Heart right ventricle (tissue), 16 donors: ENCODE results near the gene LRRC71. TPM values are rescaled to one million over a fixed set of nuclear protein-coding genes. Genes with fewer than 3 reads are reported as not detected.

Experiments used
- ATAC-seq, 8 donors: fragments of 200-7000 bp; cut with Tn5 transposase; one replicate each; pipeline ENCODE4 v1.9.1; 2020; ENCODE audit warnings: mild to moderate bottlenecking in 8 of 8, moderate library complexity in 8 of 8, moderate number of reproducible peaks in 1 of 8
- DNase-seq, 2 donors: peaks; one replicate each; pipeline ENCODE4 v3.0.0-alpha.2; 2020
- H3K27ac ChIP-seq, 10 donors: fragments of 200-600 bp; sonication (generic) in 2 of 10; one replicate each; pipeline versions ENCODE4 v1.5.0 to v1.8.0; 2020 to 2022; ENCODE audit warnings: mild to moderate bottlenecking in 3 of 10
- H3K27me3 ChIP-seq, 7 donors: fragments of 200-600 bp; one replicate each; pipeline ENCODE4 v1.8.0; 2021 to 2022; ENCODE audit warnings: mild to moderate bottlenecking in 2 of 7
- H3K36me3 ChIP-seq, 9 donors: fragments of 200-600 bp; sonication (generic) in 1 of 9; one replicate each; pipeline versions ENCODE4 v1.5.0 to v1.8.0; 2020 to 2022; ENCODE audit warnings: mild to moderate bottlenecking in 2 of 9
- H3K4me1 ChIP-seq, 9 donors: fragments of 200-600 bp; sonication (generic) in 1 of 9; one replicate each; pipeline versions ENCODE4 v1.5.0 to v1.8.0; 2020 to 2022; ENCODE audit warnings: mild to moderate bottlenecking in 4 of 9
- H3K4me3 ChIP-seq, 10 donors: fragments of 200-600 bp; sonication (generic) in 2 of 10; one replicate each; pipeline versions ENCODE4 v1.5.0 to v1.8.0; 2020 to 2022; ENCODE audit warnings: mild to moderate bottlenecking in 7 of 10, moderate library complexity in 2 of 10
- H3K9me3 ChIP-seq, 11 donors: fragments of 200-600 bp in 10 of 11; sonication (generic) in 2 of 11; one replicate each; pipeline versions ENCODE4 v1.5.0 to v1.8.0; 2013 to 2022; ENCODE audit warnings: mild to moderate bottlenecking in 2 of 11, control low read depth in 1 of 11, moderate library complexity in 1 of 11
- WGBS, 2 donors: extraction: QIAGEN DNeasy Blood & Tissue Kit; methylation state at CpG; one replicate each; pipeline ENCODE4 v1.1.7; 2013; ENCODE audit warnings: inconsistent platforms in 1 of 2; 5-methylcytosine and 5-hydroxymethylcytosine counted together
- intact Hi-C, 10 donors: fragments of 100-400 bp; cut with DNase I; formaldehyde crosslinking; loops; one replicate each; pipeline versions ENCODE4 v1.11.1 to v1.14.2; 2022
- polyA plus RNA-seq, 2 donors: library from polyadenylated mRNA; stranded (reverse); fragments of 200-250 nt; gene quantifications; one replicate each; pipeline ENCODE4 v1.2.3, GENCODE V29; 2013
- total RNA-seq, 10 donors: library from RNA; stranded (reverse); fragmentation: NEBNext Ultra II Directional in 3 of 10; extraction: Animal tissue kit (Norgen Biotek cat#: 25700) in 3 of 10; gene quantifications; one replicate each; pipeline versions ENCODE4 v1.2.1 to v1.2.4, GENCODE V29; 2021 to 2023
- TF ChIP-seq, protein P1 (sequence below), 9 donors: fragments of 200-600 bp; sonication (generic) in 2 of 9; IDR thresholded peaks; one replicate each; pipeline versions ENCODE4 v1.5.0 to v1.8.0; 2021 to 2022; ENCODE audit warnings: antibody characterized with exemption in 9 of 9, mild to moderate bottlenecking in 5 of 9, moderate library complexity in 1 of 9
- donor health status: Arrhythmogenic right ventricular cardiomyopathy.
- donor health status: ischemic (EF 13 %, LVEDD 7.1; RV severe dilation, severe dysfunction).
- donor health status: healthy with polysubstance abuse.
- donor health status: DM: no; HTN: yes; CAD: no.
- donor health status: DM: no; HTN: no; CAD: no.
- donor health status: ischemic (EF 25% LVEDD 6.9; RV normal size, moderate dysfunction).
- donor health status: ischemic (EF 25% LVEDD 5.7; RV mildly dilated, moderate dysfunction).
- donor health status: healthy.
- donor health status: DM: yes; HTN: yes; CAD: no.
- donor health status: Ischemic cardiomyopathy.
- donor health status: ischemic (EF 35%, LVEDD 5.7; RV mildly dilated, moderate dysfunction).
- donor health status: nonischemic (EF 11% LVEDD 7.7; RV severe dilation, severe dysfunction).
- donor health status: DM: yes; HTN: yes; CAD: no.
- donor health status: PGD.
- donor health status: ischemic (EF 29% LVEDD 5.4; RV normal size, mild dysfunction).
- donor health status: nonischemic (EF 23%, LVEDD 6.1; RV moderate dilation, normal function).

Gene LRRC71
- total and polyA plus RNA-seq, 12 donors, result 0.06 to 0.51 (median 0.35) TPM; not detected in 7

DNA sequence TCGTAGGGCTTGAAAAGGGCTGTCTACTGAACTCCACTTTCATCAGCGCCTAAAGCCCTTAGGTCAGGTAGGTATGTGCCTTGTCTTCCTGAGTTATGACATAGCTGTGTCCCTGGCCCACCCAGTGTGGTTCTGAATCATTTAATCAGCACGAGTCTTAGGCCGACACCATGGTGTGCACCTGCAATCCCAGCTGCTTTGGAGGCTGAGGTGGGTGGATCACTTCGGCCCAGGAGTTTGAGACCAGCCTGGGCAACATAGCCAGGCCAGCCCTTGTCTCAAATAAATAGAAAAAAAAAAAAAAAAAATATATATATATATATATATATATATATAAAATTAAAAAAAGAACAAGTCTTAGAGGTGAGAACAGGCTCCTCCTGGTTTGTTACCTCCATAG lies 15.8 kb downstream of the LRRC71 start:
- Histone ChIP-seq H3K4me3 (no peak overlapping the region), H3K27ac (no peak overlapping the region), H3K36me3 (peaks cover 0 to 71% (median 14%) of the 10 kb centered on the region in 9 donors), H3K9me3 (no peaks in the 10 kb centered on the region), H3K27me3 (no peaks in the 10 kb centered on the region), H3K4me1 (peaks cover 0 to 9% (median 4%) of the 10 kb centered on the region in 9 donors)
- WGBS, 2 donors, result 94% methylated on average over 5 of the region's 5 CpGs
- TF ChIP-seq, protein P1, sequence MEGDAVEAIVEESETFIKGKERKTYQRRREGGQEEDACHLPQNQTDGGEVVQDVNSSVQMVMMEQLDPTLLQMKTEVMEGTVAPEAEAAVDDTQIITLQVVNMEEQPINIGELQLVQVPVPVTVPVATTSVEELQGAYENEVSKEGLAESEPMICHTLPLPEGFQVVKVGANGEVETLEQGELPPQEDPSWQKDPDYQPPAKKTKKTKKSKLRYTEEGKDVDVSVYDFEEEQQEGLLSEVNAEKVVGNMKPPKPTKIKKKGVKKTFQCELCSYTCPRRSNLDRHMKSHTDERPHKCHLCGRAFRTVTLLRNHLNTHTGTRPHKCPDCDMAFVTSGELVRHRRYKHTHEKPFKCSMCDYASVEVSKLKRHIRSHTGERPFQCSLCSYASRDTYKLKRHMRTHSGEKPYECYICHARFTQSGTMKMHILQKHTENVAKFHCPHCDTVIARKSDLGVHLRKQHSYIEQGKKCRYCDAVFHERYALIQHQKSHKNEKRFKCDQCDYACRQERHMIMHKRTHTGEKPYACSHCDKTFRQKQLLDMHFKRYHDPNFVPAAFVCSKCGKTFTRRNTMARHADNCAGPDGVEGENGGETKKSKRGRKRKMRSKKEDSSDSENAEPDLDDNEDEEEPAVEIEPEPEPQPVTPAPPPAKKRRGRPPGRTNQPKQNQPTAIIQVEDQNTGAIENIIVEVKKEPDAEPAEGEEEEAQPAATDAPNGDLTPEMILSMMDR (IDR thresholded peaks at IDR 0.05), result no peak
- ATAC-seq (no peak), DNase-seq (no peak)
- intact Hi-C loops, result no loop called here

DNA sequence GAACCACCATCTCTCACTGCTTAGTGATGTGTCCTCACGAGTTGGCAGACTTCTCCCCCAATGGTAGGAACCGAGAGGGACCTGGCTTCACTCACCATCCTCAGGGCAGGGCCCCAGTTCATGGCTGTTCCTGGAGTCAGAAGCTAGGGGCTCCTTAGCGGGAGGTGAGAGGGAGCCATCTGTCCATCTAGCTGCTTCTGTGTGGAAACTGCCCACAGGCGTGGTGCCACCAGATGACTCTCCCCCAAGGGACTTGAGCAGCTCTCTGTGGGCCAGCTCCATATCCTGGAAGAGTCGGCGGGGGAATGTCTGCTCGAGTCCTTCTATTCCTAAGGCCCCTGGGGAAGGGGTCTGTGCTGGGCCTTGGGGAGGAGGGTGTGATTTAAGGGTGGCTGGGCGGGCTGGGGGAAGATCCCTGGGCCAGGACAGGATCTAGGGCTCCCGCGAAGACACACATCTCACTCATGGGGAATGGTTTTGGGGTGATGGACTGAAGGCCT lies 16.3 kb downstream of the LRRC71 start:
- H3K27ac ChIP-seq, result no peak overlapping the region
- no peaks in the 10 kb centered on the region for H3K27me3 ChIP-seq
- peaks cover 0 to 77% (median 20%) of the 10 kb centered on the region in 9 donors for H3K36me3 ChIP-seq
- ATAC-seq (no peak), DNase-seq (no peak)
- H3K9me3 ChIP-seq, result no peaks in the 10 kb centered on the region
- H3K4me1 ChIP-seq, result peaks cover 0 to 3% (median 0%) of the 10 kb centered on the region in 9 donors
- intact Hi-C loops, result no loop called here
- TF ChIP-seq, protein P1 (IDR thresholded peaks at IDR 0.05), result no peak
- 81% methylated on average over 10 of the region's 10 CpGs for whole genome bisulfite sequencing, 2 donors
- H3K4me3 ChIP-seq, result no peak overlapping the region

DNA sequence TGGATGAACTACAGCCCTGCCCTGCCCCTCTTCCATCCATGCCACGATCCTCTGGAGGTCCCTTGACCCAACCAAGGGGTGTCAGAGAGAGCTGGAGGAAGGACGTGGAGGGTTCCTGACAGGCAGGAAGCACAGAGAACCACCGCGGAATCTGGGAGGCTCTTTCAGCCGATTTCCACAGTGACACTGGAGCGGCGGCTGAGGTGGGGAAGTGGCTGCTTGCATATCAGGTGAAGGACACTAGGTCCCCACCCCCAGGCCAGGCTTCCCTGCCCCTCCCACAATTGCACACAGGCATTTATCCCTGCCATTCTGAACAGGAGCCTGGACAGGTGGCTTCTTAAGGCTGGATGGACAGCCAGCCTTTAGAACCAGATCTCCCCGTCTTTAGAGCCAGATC lies 17.5 kb downstream of the LRRC71 start:
- Histone ChIP-seq H3K36me3 (peaks cover 0 to 88% (median 28%) of the 10 kb centered on the region in 9 donors), H3K27me3 (no peaks in the 10 kb centered on the region), H3K4me3 (no peak overlapping the region), H3K4me1 (no peaks in the 10 kb centered on the region), H3K9me3 (no peaks in the 10 kb centered on the region), H3K27ac (no peak overlapping the region)
- ATAC-seq, result no peak
- DNase-seq, result no peak
- WGBS, 2 donors, result 75 to 77% methylated on average over 8 of the region's 8 CpGs
- TF ChIP-seq, protein P1 (IDR thresholded peaks at IDR 0.05), result no peak
- intact Hi-C loops, result no loop called here

DNA sequence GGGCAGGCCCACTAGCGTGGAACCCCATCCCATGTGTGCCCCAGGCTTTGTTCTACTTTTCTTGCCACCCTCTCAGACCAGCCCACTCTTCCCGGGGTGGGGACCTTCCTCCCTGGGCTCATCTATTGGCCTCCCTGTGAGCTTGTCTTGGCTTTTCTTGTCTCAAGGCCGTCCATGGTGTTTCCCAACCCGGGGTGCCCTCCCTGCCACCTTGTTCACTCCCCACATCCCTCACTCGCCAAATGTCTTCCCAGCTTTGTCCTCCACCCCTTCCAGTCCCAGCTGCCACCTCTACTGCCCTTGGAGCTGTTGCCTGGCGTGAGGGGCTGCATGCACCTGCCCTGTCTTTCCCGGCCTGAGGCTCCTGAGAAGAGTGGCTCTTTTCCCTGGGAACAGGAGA lies 18.4 kb downstream of the LRRC71 start:
- Histone ChIP-seq H3K27me3 (no peaks in the 10 kb centered on the region), H3K4me3 (no peak overlapping the region), H3K9me3 (no peaks in the 10 kb centered on the region), H3K27ac (no peak overlapping the region), H3K4me1 (no peaks in the 10 kb centered on the region), H3K36me3 (peaks cover 0 to 97% (median 35%) of the 10 kb centered on the region in 9 donors)
- no peak for ATAC-seq
- no peak for DNase-seq
- intact Hi-C loops, result no loop called here
- TF ChIP-seq, protein P1 (IDR thresholded peaks at IDR 0.05), result no peak
- 86 to 91% methylated on average over 7 of the region's 7 CpGs for WGBS, 2 donors
